PC-3 (cell line): ENCODE measurements around the gene ARHGEF26. TPM values are rescaled to one million over a fixed set of nuclear protein-coding genes. Genes with fewer than 3 reads are reported as not detected.

ENCODE experiments used
- ATAC-seq: fragments of 200-7000 bp; cut with Tn5 transposase; 2 replicates; pipeline ENCODE4 v1.9.1; 2020; ENCODE audit warnings: mild to moderate bottlenecking, moderate library complexity
- BruUV-seq: library from RNA; stranded (reverse); fragments of 400-500 nt; replicated peaks from 2 replicates; lab custom pipeline; 2021; lab: Mats Ljungman, UMichigan
- CTCF ChIA-PET: fragments of 300-600 bp; sonication (Branson Sonifier 250); formaldehyde crosslinking; loops from one replicate; lab custom pipeline; 2022; ENCODE audit warnings: antibody characterized with exemption; lab: Charles Lee
- POLR2A ChIA-PET: fragments of 300-600 bp; sonication (Branson Sonifier 250); formaldehyde crosslinking; loops from one replicate; lab custom pipeline; 2022; ENCODE audit warnings: antibody characterized with exemption; ENCODE audit not compliant: unreplicated experiment; lab: Charles Lee
- DNase-seq: peaks from one replicate; pipeline ENCODE4 v3.0.0-alpha.2; 2015
- H2AFZ ChIP-seq: fragments of 300-600 bp; sonication (generic); 2 replicates; pipeline ENCODE4 v1.6.0; 2016; ENCODE audit warnings: antibody characterized with exemption, low read length
- H3F3A ChIP-seq: fragments of 300-600 bp; sonication (generic); one replicate; pipeline ENCODE4 v1.6.0; 2017; ENCODE audit warnings: antibody characterized with exemption, low read length, control low read depth, mild to moderate bottlenecking; ENCODE audit not compliant: unreplicated experiment
- H3K27ac ChIP-seq: fragments of 300-600 bp; sonication (generic); 2 replicates; pipeline ENCODE4 v1.5.1; 2016; ENCODE audit warnings: mild to moderate bottlenecking, low read length
- H3K27me3 ChIP-seq: fragments of 300-600 bp; sonication (generic); 2 replicates; pipeline ENCODE4 v1.6.1; 2016; ENCODE audit warnings: low read length, mixed read lengths
- H3K36me3 ChIP-seq: fragments of 300-600 bp; sonication (generic); 2 replicates; pipeline ENCODE4 v1.6.1; 2016; ENCODE audit warnings: low read depth, mixed run types, low read length, mixed read lengths
- H3K4me1 ChIP-seq: fragments of 300-600 bp; sonication (generic); 2 replicates; pipeline ENCODE4 v1.5.1; 2016; ENCODE audit warnings: low read length; ENCODE audit not compliant: insufficient read depth
- H3K4me2 ChIP-seq: fragments of 300-600 bp; sonication (generic); 2 replicates; pipeline ENCODE4 v1.6.0; 2016; ENCODE audit warnings: low read length
- H3K4me3 ChIP-seq: fragments of 300-600 bp; sonication (generic); 2 replicates; pipeline ENCODE4 v1.5.1; 2016; ENCODE audit warnings: mild to moderate bottlenecking, low read length, mixed read lengths
- H3K79me2 ChIP-seq: fragments of 300-600 bp; sonication (generic); 2 replicates; pipeline ENCODE4 v1.6.1; 2017; ENCODE audit warnings: low read length, mixed read lengths
- H3K9ac ChIP-seq: fragments of 300-600 bp; sonication (generic); 2 replicates; pipeline ENCODE4 v1.6.0; 2016; ENCODE audit warnings: mild to moderate bottlenecking, low read length
- H3K9me2 ChIP-seq: fragments of 300-600 bp; sonication (generic); replicated peaks from 2 replicates; pipeline ENCODE4 v1.6.1; 2016; ENCODE audit warnings: mixed run types, low read length, mixed read lengths
- H3K9me3 ChIP-seq: fragments of 300-600 bp; sonication (generic); 2 replicates; pipeline ENCODE4 v1.6.1; 2016; ENCODE audit warnings: low read length, mixed read lengths
- H4K20me1 ChIP-seq: fragments of 300-600 bp; sonication (generic); 2 replicates; pipeline ENCODE4 v1.6.1; 2016; ENCODE audit warnings: low read length, mixed read lengths
- EZH2 ChIP-seq: fragments of 300-600 bp; sonication (generic); IDR thresholded peaks from one replicate; pipeline ENCODE4 v1.6.1; 2017; ENCODE audit warnings: antibody characterized with exemption, mild to moderate bottlenecking, low read length; ENCODE audit not compliant: unreplicated experiment
- EZH2phosphoT487 ChIP-seq: fragments of 300-600 bp; sonication (generic); IDR thresholded peaks from 2 replicates; pipeline ENCODE4 v1.6.1; 2018; ENCODE audit warnings: mild to moderate bottlenecking, antibody characterized with exemption, low read length, borderline replicate concordance
- intact Hi-C: fragments of 100-400 bp; cut with micrococcal nuclease; formaldehyde crosslinking; loops from 2 replicates; pipeline ENCODE4 v1.9.0; 2023
- total RNA-seq: library from RNA; depleted of rRNA; stranded (reverse); fragments of >200 nt; gene quantifications from 2 replicates; pipeline ENCODE4 v1.2.3, GENCODE V29; 2014
- TF ChIP-seq, protein P1 (sequence below): fragments of 300-600 bp; sonication (generic); conservative IDR thresholded peaks from 2 replicates; pipeline ENCODE4 v1.5.1; 2017; ENCODE audit warnings: antibody characterized with exemption, low read depth, mild to moderate bottlenecking, low read length

The ARHGEF26 gene
- total RNA-seq, 1 experiment from 2014 or later: 5.0 TPM

DNA sequence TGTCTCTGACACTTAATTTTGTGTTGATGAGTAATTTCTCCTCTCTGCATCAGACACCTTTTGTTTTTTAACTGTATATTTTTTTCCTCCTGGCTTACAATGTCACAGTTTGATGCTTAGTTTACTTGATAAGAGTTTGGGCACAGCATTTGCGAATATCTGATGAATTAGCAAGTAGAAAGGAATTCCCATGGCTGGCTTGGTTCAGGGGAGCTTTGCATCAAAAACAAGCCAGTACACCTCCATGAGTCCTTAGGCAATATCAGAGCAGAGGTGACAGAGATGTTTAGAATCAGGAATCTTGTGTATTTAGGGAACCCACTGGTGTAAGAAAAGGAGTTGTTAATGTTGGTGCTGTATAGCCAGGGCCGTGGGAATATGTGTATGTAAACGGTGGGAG is 9.3 kb downstream of the ARHGEF26 start:
- intact Hi-C loops: no loop called here
- TF ChIP-seq EZH2: no peak
- TF ChIP-seq, protein P1, sequence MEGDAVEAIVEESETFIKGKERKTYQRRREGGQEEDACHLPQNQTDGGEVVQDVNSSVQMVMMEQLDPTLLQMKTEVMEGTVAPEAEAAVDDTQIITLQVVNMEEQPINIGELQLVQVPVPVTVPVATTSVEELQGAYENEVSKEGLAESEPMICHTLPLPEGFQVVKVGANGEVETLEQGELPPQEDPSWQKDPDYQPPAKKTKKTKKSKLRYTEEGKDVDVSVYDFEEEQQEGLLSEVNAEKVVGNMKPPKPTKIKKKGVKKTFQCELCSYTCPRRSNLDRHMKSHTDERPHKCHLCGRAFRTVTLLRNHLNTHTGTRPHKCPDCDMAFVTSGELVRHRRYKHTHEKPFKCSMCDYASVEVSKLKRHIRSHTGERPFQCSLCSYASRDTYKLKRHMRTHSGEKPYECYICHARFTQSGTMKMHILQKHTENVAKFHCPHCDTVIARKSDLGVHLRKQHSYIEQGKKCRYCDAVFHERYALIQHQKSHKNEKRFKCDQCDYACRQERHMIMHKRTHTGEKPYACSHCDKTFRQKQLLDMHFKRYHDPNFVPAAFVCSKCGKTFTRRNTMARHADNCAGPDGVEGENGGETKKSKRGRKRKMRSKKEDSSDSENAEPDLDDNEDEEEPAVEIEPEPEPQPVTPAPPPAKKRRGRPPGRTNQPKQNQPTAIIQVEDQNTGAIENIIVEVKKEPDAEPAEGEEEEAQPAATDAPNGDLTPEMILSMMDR: no peak
- no peak for TF ChIP-seq EZH2phosphoT487
- H3K9me2 ChIP-seq: no peaks in the 10 kb centered on the region
- no peaks in the 10 kb centered on the region for H3K36me3 ChIP-seq
- H3K27ac ChIP-seq: no peak overlapping the region
- no peaks in the 10 kb centered on the region for H3K9me3 ChIP-seq
- H3K27me3 ChIP-seq: no peaks in the 10 kb centered on the region
- CTCF ChIA-PET: interaction anchor here (0.7 kb wide), 1 partner anchor 1739 kb away, joined by 5 read pairs; no protein-coding TSS in a partner anchor
- ATAC-seq (no peak), DNase-seq (no peak)
- no peaks in the 10 kb centered on the region for H3K79me2 ChIP-seq
- H4K20me1 ChIP-seq: no peaks in the 10 kb centered on the region
- POLR2A ChIA-PET: no interaction called here
- H3F3A ChIP-seq: no peaks in the 10 kb centered on the region
- peaks cover 5% of the 10 kb centered on the region for H3K4me1 ChIP-seq
- no peak overlapping the region for H3K4me2 ChIP-seq
- BruUV-seq: no TSS peak
- H3K4me3 ChIP-seq: no peak overlapping the region
- H2AFZ ChIP-seq: no peak overlapping the region
- H3K9ac ChIP-seq: no peak overlapping the region

DNA sequence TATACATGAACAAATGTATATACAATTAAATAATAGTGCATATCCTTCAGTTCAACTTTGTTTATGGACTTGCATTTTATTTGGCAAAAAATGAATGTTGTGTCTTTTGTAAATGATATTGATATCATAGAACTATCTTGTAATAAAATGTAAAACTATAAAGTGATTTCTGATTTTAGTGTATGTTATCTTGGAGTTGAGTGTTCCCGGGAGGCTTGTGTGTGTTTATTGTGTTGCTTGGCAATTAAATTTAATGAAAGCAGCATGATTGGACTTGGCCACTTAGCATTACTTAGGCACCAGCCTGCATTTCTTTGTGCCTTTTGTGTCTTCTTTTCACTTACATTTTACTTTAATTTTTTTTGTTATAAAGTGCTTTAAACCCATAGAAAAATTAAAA is 10.6 kb downstream of the ARHGEF26 start:
- H3K4me3 ChIP-seq: no peak overlapping the region
- H3K36me3 ChIP-seq: no peaks in the 10 kb centered on the region
- no peaks in the 10 kb centered on the region for H3K27me3 ChIP-seq
- H3K9me2 ChIP-seq: no peaks in the 10 kb centered on the region
- no peaks in the 10 kb centered on the region for H3K9me3 ChIP-seq
- H3K9ac ChIP-seq: no peak overlapping the region
- no peak overlapping the region for H3K27ac ChIP-seq
- POLR2A ChIA-PET: no interaction called here
- CTCF ChIA-PET: no interaction called here
- DNase-seq (no peak), ATAC-seq (no peak)
- H3K4me2 ChIP-seq: no peak overlapping the region
- no peaks in the 10 kb centered on the region for H3K79me2 ChIP-seq
- BruUV-seq: no TSS peak
- H4K20me1 ChIP-seq: no peaks in the 10 kb centered on the region
- TF ChIP-seq, protein P1: no peak
- TF ChIP-seq EZH2phosphoT487 (no peak), EZH2 (no peak)
- H2AFZ ChIP-seq: no peak overlapping the region
- H3F3A ChIP-seq: no peaks in the 10 kb centered on the region
- intact Hi-C loops: no loop called here
- H3K4me1 ChIP-seq: no peaks in the 10 kb centered on the region

DNA sequence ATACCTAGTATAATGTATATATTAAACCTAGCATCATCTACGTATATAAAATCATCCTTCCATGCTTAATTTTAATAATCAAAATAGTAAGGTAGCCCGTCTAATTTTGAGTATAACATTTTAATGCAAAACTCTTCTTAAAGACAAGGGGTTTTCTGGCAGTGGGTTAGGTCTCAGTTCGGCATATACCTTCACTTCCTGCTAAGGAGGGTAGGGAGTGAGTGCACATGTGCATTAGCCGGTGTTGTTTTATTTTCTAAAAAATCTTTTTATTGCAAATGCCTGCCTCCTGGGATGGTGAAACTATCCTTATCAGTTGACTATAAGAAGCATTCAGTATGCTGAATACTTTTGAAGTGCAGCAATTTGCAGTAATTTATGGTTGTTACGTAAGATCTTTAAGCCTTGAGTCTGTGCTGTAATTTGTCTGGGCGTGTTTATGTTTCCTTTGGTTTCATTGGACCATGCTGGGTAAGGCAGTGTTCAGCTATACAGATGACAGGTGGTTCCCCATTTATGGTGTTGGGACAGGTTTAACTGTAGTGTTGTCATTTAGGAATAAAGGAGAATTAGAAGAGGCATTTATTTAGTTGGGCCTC is 11.7 kb downstream of the ARHGEF26 start:
- H3K9ac ChIP-seq: no peak overlapping the region
- H2AFZ ChIP-seq: no peak overlapping the region
- intact Hi-C loops: no loop called here
- no TSS peak for BruUV-seq
- CTCF ChIA-PET: no interaction called here
- H3K9me2 ChIP-seq: no peaks in the 10 kb centered on the region
- no peaks in the 10 kb centered on the region for H3K27me3 ChIP-seq
- H3F3A ChIP-seq: no peaks in the 10 kb centered on the region
- DNase-seq (no peak), ATAC-seq (no peak)
- no peak overlapping the region for H3K4me3 ChIP-seq
- H4K20me1 ChIP-seq: no peaks in the 10 kb centered on the region
- no peaks in the 10 kb centered on the region for H3K4me1 ChIP-seq
- H3K4me2 ChIP-seq: no peak overlapping the region
- no peaks in the 10 kb centered on the region for H3K36me3 ChIP-seq
- TF ChIP-seq EZH2 (no peak), EZH2phosphoT487 (no peak)
- TF ChIP-seq, protein P1: no peak
- H3K79me2 ChIP-seq: no peaks in the 10 kb centered on the region
- H3K9me3 ChIP-seq: no peaks in the 10 kb centered on the region
- H3K27ac ChIP-seq: no peak overlapping the region
- POLR2A ChIA-PET: no interaction called here
